RPMI8226 (cell line): Measurements from ENCODE around the gene UNC13D.
"Not testable (repeated sequence)": the region's sequence is repeated elsewhere in the genome, so short reads cannot be mapped to it uniquely, and the experiment has no call there.

Source experiments
- DNase-seq: peaks from one replicate; pipeline ENCODE4 v3.0.0-alpha.2; 2015

Gene UNC13D

GRCh38 chr17:75819116-75819515 lies 25.1 kb downstream of the UNC13D start:
- no peak for DNase-seq

- DNase-seq, result no peak
Measured at GRCh38 chr17:75818326-75818885, 25.8 kb downstream of the UNC13D start.

- DNase-seq, result no peak
Measured at GRCh38 chr17:75817571-75817970, 26.6 kb downstream of the UNC13D start.

GRCh38 chr17:75816693-75817092 lies 27.5 kb downstream of the UNC13D start:
- DNase-seq, result no peak

- no peak for DNase-seq
Measured at GRCh38 chr17:75815399-75815798, 28.8 kb downstream of the UNC13D start.

GRCh38 chr17:75814900-75815373 lies 29.3 kb downstream of the UNC13D start:
- no peak for DNase-seq

GRCh38 chr17:75814021-75814395 lies 30.2 kb downstream of the UNC13D start:
- DNase-seq, result no peak

GRCh38 chr17:75813081-75814020 lies 30.9 kb downstream of the UNC13D start:
- DNase-seq, result no peak

GRCh38 chr17:75812096-75813013 lies 31.8 kb downstream of the UNC13D start:
- no peak for DNase-seq

GRCh38 chr17:75811174-75811573 lies 33.0 kb downstream of the UNC13D start:
- no peak for DNase-seq

GRCh38 chr17:75810756-75811155 lies 33.4 kb downstream of the UNC13D start:
- not testable (repeated sequence) for DNase-seq

- no peak for DNase-seq
Measured at GRCh38 chr17:75810216-75810615, 34.0 kb downstream of the UNC13D start.

- DNase-seq, result no peak
Measured at GRCh38 chr17:75809631-75810111, 34.5 kb downstream of the UNC13D start.

- DNase-seq, result no peak
Measured at GRCh38 chr17:75808905-75809621, 35.1 kb downstream of the UNC13D start.

GRCh38 chr17:75808549-75808904 lies 35.7 kb downstream of the UNC13D start:
- no peak for DNase-seq

- no peak for DNase-seq
Measured at GRCh38 chr17:75807861-75808260, 36.3 kb downstream of the UNC13D start.

- no peak for DNase-seq
Measured at GRCh38 chr17:75806822-75807500, 37.2 kb downstream of the UNC13D start.

GRCh38 chr17:75803883-75804282 lies 40.3 kb downstream of the UNC13D start:
- DNase-seq, result no peak

GRCh38 chr17:75799402-75799801 lies 44.8 kb downstream of the UNC13D start:
- no peak for DNase-seq

- DNase-seq, result no peak
Measured at GRCh38 chr17:75795820-75796607, 48.2 kb downstream of the UNC13D start.

GRCh38 chr17:75793460-75793859 lies 50.7 kb downstream of the UNC13D start:
- no peak for DNase-seq
